Body of pancreas (tissue), 4 donors: ENCODE measurements around the gene MLPH.

Source experiments
- POLR2A ChIP-seq, 3 donors: fragments of 450-650 bp; IDR thresholded peaks; one replicate each; pipeline ENCODE4 v1.6.1; 2016; ENCODE audit warnings: antibody characterized with exemption in 3 of 3, mild to moderate bottlenecking in 2 of 3
- TF ChIP-seq, protein P1 (sequence below), 7 experiments: fragments of 450-650 bp in 4 of 7; fragments of 200-600 bp in 3 of 7; sonication (generic) in 3 of 7; IDR thresholded peaks; one replicate each; pipeline ENCODE4 v1.5.1; 2016 to 2019; ENCODE audit warnings: antibody characterized with exemption in 7 of 7

GRCh38 chr2:237529452-237530402, 42.7 kb downstream of the MLPH start:
- TF ChIP-seq, protein P1, sequence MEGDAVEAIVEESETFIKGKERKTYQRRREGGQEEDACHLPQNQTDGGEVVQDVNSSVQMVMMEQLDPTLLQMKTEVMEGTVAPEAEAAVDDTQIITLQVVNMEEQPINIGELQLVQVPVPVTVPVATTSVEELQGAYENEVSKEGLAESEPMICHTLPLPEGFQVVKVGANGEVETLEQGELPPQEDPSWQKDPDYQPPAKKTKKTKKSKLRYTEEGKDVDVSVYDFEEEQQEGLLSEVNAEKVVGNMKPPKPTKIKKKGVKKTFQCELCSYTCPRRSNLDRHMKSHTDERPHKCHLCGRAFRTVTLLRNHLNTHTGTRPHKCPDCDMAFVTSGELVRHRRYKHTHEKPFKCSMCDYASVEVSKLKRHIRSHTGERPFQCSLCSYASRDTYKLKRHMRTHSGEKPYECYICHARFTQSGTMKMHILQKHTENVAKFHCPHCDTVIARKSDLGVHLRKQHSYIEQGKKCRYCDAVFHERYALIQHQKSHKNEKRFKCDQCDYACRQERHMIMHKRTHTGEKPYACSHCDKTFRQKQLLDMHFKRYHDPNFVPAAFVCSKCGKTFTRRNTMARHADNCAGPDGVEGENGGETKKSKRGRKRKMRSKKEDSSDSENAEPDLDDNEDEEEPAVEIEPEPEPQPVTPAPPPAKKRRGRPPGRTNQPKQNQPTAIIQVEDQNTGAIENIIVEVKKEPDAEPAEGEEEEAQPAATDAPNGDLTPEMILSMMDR (IDR thresholded peaks at IDR 0.05): no peak
- TF ChIP-seq POLR2A (IDR thresholded peaks at IDR 0.05): no peak
